NCI-H526 (cell line): ENCODE measurements around the gene SRGAP3.

Experiments
- DNase-seq, 2 experiments: peaks; one replicate each; lab custom pipeline; 2025; lab: John Stamatoyannopoulos, UW

The SRGAP3 gene

DNA sequence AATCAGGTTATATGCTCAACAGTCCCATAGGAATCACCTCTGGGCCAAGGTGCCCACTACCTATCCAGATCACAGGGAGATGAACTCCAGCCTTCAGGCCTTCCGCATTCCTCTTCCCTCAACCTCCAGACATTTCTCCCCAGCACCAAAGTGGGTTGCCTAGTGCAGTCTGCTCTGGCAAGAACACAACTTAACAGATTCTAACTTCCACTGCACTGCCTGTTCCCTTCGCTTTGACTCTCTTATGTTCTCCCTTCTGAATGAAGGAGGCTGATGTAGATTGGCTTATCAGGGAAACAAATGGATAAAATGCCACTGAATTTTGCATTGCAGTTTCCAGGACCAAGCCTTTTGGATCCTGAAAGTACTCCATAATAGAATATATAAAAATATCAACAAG lies 106.3 kb downstream of the SRGAP3 start:
- DNase-seq = no peak

DNA sequence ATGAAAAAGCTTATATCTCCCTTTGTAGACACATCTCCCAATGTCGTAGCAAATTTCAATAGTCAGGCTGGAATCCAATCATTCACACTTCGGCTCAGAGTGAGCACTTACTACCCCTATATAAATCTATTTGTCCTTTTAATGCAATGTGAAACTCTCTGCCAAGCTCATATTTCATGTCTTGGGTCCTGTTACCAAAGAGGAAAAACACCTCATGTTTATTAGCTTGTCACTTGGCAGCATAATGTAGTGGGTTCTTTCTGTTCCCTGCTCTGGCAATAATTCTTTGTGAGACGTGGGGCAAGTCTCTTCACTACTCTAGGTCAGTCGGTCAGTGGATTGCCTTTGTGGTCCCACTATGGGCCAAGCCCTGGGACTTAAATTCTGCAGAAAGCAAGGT lies 107.1 kb downstream of the SRGAP3 start:
- DNase-seq = peak; percentile 10 to 38

DNA sequence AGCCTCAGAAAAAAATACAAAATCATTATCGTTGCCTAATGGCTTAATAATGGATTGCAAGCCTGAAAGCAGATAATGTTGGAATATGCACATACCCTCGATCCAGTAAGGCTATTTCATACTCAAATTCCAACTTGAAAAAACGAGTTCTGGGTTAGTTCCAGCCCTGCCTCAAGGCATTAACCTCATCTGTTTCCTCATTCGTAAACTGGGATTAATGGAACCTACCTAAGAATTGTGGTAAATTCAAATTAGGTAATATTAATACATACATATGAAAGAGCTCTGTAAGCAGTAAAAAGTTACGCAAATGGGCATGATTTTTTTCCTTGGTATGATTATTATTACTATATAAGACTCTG lies 107.5 kb downstream of the SRGAP3 start:
- DNase-seq = peak in 1 of 2 experiments; percentile 32

DNA sequence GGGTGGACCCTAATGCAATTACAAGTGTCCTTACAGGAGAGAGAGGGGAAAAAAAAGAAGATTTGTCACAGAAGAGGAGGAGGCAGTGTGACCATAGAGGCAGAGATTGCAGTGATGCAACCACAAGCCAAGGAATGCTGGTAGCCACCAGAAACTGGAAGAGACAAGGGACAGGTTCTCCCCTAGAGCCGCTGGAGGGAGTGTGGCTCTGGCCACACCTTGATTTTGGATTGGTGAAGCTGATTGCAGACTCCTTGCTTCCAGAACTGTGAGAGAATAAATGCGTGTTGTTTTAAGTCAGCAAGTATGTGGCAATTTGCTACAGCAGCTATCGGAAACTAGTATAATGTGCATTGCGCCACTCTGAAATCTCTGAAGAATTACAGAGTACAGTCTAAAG lies 110.1 kb downstream of the SRGAP3 start:
- no peak for DNase-seq

DNA sequence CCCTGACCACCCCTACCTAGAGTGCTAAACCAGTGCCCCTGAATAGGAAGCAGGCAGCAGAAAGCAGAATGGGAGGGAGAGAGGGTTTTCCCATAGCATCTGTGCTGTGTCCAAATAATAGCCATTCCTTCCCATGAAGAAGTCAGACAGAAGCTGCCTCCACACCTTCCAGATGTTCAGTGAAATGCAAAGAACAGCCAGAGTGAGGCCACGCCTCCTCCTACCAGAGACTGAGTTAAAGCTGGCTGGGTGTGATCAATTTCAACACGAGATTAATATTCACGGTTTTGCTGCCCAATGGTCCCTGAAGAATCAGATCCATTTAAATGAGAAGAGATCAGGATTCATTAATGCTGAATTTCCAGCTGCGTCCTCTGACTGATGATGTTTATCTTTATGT lies 111.8 kb downstream of the SRGAP3 start:
- DNase-seq = no peak

DNA sequence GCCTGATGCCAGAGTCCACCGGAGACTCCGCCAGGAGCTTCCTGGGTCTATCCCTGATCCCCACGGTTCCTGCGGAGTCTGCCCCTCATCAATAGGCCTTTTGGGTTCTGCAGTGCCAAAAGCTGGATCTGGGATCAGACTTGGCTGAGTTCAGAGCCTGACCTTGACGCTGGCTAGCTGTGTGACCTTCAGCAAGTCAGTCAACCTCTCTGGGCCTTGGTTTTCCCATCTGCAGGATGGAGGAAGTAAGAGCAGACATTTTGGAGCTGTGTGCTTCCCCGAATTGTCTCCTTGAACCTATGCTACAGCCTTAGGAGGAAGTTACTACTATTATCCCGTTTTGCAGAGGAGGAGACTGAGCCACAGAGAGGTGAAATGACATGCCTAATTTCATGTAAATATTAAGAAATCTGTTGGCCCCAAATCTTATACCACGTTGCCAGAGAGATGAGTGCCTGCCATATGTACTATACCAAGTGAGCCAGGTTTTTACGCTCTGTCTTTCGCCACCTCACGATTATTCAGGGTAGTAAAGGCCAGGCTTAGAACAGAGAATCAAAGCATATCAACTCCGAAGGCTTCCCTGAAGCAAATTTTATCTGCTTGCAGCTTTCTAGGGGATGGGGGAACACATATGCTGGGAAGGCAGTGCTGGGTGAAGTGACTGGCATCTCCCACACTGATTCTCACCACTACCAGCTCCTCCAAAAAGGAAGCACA lies 112.5 kb downstream of the SRGAP3 start:
- no peak for DNase-seq

DNA sequence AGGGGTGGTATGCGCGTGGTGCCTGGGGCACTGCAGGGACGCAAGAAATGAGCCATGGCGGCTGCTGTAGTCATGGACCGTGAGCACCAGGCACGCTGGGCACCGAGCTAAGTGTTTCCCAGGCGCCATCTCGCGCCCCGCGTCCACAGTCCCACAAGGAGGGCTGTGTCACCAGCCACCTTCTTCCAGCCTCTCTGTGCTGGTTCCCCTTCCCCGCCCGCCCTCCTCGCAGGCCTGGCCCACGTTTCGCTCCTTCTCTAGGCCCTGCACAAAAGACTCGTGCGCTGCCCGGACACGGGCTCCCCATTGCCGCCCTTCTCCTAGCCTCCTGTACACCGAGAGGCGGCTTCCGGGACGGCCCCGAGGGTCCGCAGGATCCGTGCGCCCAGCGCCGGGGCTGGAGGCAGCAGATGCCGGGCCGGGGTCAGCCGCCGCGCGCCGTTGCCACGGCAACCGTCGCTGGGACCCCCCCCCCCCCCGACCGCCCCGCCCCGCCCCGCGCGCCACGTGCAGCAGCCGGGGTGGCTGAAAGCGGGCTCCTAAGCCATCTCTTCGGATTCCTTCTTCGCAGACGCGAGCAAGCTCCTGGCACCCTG lies 113.4 kb downstream of the SRGAP3 start:
- no peak for DNase-seq

DNA sequence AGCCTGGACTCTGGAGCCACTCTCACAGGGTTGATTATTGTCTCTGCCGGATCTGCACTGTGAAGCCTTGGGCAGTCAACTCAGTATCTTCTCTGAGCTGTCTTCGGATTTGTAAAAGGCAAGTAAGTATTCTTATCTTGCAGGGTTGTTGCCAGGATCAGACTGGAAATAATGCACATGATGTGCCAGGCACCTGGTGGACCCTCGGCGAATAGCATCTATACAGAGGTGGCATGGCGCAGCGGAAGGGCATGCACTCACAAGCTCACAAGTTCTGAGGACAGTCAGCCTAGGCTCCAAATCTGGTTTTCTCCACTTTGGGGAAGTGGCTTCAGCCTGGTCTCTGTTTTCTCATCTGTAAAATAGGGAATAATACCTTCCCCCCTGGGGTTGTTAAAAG lies 113.9 kb downstream of the SRGAP3 start:
- DNase-seq = no peak

DNA sequence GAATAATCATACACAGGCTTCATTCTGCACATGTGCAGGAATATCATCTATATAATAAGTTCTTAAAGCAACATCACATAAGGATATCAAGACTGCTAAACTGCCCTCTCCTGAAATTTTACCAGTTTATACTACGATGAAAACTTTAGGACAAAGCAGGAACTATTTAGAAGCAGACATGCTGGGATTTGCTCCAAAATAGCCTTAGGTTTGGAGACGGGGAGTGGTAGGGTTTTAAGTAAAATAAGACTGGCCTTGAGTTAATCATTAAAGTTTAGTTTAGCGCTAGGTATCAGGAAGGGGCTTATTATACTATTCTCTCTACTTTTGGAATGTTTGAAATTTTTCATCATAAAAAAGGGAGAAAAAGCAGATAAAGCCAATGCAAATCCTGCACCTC lies 115.8 kb downstream of the SRGAP3 start:
- DNase-seq = no peak

DNA sequence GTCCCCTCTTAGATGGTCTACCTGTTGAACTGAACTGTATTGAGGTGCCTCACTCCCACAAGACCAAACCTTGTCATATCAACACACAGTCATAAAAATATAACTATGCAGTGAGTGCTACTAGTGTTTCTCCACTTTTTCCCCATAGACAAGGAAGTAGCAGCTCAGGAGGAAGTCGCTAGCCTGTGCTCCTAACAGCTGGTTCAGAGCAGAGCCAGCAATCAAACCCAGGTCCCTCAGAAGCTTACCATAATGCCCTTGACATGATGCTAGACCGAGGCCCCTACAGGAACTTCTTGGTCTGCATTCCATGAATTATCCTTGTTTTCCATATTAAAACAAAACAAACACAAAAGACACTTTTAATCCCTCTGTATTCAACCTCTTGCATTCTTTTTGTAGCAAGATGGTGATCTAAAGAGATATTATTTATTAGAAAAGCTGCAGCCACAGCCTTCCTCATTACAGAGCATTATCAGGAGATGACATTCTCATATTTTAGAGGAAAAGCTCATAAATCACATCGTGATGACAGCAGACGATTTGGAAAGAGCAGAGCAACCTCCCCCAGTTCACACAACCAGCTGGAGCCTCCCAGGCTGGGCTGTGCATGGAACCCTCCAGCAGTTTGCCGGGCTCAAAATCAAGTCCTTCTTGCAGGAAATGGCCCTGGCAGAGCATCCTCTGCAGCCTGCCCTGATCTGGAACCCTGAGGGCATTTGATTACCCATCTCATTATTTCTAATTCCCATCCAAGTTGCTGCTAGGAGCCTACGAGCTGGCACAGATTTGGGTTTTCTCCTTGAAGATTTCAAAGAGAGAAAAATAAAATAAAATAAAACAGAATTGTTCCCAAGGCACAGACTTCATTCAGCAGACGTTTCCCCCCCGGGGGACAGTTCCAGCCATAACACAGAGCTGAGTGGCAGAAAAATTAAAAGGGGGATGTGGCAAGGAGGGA lies 118.8 kb downstream of the SRGAP3 start:
- DNase-seq = no peak

DNA sequence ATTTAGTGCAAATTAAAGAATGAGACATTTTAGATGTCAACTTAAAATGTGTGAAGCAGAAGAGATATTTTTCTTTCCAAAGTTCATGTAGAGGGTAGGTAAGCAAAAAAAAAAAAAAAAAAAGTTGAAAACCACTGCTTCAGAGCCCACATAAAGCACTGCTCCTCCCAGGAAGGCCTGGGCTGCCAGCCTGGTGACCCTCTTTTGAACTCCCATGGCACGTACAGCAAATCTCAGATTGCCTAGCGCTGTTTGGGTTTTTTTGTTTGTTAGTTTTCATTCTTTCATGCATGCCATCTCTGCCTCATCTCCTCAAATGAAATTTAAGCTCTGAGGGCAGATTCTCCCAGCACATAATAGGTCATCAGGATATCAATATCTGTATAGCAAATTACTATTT lies 120.1 kb downstream of the SRGAP3 start:
- DNase-seq = no peak

DNA sequence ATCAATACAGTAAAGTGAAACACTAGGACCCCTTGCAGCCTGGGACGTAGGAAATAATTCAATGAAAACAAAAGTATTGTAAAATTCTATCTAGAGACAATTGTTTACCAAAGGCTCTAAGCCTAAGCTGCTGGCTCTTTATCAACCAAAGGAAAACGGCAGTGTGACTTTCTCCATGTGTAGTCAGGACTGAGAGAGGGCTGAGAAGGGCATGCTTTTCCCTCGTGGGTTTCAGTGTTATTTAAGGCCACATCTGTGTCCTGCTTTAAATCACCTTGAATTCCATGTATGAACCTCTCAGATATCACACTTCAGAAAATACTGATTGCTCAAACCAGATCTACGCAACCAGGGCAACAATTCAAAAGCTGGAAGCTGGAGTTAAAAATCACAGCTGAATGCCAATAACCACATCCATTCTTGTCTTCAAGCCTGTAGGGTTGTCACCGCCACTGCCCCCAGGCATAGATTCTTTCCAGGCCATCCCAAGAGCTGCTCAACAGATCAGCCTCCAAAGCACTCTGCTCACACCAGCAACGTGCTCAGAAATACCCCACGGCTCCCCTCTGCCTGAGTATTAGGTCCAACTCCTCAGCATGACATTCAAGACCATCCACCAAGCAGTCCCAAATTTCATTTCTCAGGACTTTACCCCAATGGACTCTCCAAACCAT lies 124.0 kb downstream of the SRGAP3 start:
- DNase-seq = no peak

DNA sequence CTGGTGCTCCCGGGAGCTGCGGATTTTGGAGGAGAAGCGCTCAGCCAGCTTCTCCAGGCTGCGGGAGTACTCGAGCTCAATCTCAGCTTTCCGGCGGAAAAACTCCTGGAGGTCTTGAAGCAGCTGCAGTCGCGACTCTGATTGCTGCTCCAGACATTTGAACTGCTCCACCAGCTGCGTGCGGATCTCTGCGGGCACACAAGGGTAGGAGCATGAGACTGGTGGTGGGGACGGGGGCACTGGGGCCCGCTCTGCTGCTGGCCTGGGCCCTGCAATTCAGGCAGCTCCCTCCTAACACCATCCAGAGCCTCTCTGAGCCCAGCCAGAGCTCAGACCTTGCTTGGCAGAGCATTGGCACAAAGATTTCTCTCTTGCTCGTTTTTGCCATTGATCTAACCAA lies 124.7 kb downstream of the SRGAP3 start:
- no peak for DNase-seq

DNA sequence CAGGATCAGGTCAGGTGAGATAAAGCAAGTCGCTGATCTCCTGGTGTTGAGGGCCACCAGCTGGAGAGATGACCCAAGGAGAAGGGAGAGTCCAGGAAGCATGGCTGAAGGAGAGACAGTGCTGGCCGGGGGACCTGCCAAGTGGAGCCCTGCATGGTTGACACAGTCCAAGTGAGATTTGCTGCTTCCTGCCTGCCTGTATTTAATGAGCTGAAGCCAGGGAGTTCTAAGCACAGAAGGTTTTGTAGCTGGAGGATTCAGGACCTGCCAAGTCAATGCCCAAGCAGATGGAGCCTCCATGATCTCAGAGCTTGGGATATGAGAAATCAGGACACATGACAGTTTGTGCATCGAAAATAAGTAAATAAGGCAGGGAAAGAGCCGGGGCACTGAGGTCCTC lies 125.6 kb downstream of the SRGAP3 start:
- DNase-seq = no peak

DNA sequence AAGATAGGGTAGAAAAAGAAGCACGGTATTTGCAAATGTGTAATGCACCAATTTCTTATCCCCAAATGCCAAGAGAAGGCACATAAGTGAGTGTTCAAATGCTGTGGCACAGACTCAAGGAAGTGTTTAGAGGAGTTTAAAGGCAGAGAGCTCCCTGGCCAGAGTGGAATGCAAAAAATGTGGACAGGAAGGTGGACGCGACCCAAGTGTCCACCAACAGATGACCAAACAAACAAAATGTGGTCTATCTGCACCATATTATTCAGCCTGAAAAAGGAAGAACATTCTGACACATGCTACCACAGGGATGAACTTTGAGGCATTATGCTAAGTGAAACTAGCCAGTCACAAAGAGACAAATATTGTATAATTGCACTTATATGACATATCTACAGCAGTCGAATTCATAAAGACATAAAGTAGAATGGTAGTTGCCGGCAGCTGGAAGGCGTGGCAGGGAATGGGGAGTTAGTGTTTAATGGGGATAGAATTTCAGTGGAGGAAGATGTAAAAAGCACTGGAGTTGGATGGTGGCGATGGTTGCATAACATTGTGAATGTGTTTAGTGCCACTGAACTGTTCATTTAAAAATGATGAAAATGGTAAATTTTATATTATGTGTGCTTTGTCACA lies 126.6 kb downstream of the SRGAP3 start:
- DNase-seq = no peak

DNA sequence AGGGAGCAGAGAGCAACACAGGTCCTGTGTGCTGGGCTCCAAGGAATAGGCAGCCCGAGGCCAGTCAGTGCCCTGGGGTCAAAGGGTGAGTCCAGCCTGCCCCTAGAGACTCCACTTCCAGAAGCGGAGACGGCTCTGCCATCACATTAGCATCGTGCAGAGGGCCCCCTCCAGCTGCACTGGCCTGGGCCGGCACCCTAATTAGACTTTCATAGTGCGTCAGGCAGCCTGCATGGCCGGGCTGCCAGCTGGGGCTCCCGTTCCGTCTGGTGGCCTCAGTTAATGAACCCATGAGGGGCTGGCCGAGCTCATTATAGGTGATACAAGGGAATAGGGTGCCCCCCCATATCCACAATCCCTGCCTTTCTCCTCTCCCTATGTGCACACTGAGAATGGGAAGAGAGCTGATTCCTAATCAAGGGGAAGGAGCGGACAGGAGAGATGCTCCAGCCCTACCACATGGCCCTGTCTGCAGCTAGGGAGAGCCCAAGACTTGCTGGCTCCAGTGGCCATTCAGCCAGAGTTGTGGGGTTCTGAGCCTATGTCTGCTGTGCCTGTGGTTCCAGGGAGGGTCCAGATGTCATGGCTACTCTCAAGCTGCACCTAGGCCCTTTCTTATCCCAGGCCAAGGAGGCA lies 128.0 kb downstream of the SRGAP3 start:
- no peak for DNase-seq

DNA sequence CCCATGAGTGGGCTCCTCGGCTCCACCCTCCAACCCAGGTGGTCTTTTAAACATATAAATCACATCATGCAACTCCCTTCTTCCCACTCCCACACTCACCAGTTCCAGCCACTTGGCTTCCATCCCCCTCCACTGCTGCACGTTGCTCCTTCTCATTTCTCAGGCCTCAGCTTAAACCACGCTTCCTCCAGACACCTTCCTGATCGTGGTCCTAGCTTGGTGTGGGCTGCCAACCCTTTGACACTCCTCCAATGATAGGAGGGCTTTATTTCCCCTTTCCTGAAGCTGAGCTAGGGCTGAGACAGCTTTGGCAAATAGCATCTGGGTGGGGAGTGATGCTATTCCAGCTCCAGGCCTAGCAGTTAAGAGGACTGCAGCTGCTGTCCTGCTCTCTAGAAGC lies 130.1 kb downstream of the SRGAP3 start:
- DNase-seq = no peak

DNA sequence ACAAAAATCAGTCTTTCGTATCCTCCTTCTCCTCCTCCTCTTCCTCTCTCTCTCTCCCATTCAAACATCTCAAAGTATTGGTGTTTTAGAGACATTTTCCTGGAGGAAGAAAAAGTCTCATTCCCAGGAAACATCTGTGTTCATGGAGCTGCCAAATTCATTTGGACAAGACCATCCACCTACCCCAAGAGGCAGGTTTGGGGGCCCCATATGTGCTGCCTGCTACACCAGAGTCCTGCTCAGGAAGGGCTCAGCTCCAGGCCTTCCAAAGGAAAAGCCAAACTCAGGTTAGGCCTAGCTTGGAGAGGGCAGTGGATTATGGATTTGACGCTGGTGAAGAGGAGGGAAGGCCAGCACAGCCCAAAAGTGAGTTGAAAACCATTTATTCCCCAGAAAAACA lies 131.2 kb downstream of the SRGAP3 start:
- DNase-seq = no peak

DNA sequence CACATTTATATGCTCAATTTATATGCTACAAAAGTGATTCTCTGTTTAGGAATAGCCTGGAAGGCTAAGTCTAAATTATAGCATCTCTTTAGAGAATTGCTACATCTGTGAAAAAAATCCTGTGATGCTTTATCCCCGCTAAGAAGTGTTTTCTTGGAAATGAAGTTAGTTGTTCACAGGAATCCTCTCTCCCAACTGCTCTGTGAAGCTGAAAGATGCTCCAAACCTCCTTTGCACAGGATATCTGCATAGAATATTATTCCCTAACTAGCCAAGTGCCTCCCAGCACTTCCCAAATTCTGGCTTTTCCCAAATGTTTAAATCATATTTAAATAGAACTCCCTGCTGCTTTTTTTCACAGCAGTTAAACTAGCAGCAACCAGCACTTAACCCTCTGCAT lies 132.2 kb downstream of the SRGAP3 start:
- DNase-seq = no peak

DNA sequence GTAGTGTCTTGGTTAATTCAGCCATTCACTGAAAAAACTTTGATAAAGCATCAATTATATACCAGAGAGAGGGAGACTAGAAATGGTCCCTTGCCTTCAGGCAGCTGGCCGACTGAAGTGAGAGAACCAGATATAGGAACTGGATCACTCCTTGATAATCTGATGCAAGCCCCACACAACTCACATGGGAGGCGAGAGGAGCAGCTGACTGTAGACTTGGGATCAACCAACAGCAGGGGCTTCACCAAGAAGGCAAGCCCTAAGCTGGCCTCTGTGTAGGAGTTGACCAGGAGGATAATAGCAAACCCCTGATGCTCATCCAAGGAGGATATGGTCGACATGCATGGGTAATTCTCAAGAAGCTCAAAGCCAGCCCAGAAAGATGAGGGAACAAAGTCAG lies 133.1 kb downstream of the SRGAP3 start:
- no peak for DNase-seq

DNA sequence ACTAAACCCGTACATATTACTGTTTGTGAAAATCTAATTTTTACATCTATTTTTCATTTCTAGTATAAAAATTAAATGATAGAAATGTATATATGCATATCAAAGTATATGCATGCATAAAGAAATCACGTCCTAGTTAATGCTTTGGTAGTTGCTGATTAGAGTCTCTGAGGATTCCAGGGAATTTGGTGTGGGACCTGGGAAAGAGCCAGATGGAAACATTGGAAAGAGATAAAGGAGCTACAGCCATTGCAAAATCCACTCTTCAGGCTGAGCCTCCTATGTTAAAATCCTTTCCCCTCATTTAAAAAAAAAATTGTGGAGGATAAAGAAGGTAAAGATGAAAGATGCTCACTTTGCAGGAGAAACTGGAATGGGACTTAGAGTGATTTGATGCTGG lies 134.1 kb downstream of the SRGAP3 start:
- DNase-seq = no peak

DNA sequence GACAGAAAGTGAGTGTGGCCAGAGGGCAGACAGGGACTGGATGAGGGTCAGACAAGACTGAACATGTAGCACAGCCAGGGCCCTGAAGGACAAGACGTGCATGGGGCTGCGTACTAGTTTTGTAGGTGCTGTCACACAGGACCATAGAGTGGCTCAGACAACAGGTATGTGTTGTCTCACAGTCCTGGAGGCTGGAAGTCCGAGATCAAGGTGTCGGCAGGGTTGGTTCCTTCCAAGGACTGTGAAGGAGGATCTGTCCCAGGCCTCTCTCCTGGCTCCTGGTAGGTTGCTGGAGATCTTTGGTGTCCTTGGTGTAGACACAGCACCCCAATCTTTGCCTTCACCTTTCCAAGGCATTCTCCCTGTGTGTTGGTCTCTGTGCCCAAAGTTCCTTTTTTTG lies 136.4 kb downstream of the SRGAP3 start:
- DNase-seq = no peak
